ENCODE measurements around the gene INTS1. TPM values are rescaled to one million over a fixed set of nuclear protein-coding genes. Genes with fewer than 3 reads are reported as not detected.

Gene INTS1
- total and polyA plus RNA-seq, 2 of the 4 experiments (the other 2 are of a cell fraction), result 9.3 to 40.1 TPM

DNA sequence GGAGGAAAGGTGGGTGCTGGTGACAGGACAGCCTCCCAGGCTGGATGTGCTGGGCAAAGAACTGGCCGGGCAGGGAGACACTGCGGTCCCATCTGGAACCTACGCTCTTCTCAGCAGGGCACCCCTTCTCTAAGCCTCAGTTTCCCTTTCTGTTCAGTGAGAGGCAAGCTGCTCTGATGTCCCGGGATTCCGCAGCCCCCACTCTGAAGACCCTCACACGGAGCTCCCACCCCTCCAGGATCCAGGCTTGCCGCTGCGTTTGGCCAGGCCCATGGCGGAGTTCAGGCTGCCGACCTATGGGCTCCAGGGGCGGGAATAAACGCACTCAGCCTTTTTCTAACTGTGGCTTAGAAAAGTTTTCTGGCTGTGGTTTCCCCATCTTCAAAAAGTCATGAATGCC lies 10.2 kb upstream of the INTS1 start:
- no peaks in the 10 kb centered on the region for H4K20me1 ChIP-seq (ENCODE audit: insufficient read depth, low read length)
- no peaks in the 10 kb centered on the region for H3K9me1 ChIP-seq (ENCODE audit: insufficient read depth, low read length)
- H2BK5ac ChIP-seq (ENCODE audit: low read depth, low read length, poor library complexity, severe bottlenecking), result no peak overlapping the region
- BruUV-seq (replicated peaks), result no TSS peak
- no peak overlapping the region for H2AK5ac ChIP-seq (ENCODE audit: low read depth, low read length)
- dilution Hi-C loops (cut with HindIII; ENCODE audit: low sequenced_read_pairs, unreplicated experiment) (no loop called here), in situ Hi-C loops (cut with MboI; ENCODE audit: low sequenced_read_pairs) (no loop called here), intact Hi-C loops (cut with micrococcal nuclease) (no loop called here)
- H2BK15ac ChIP-seq (ENCODE audit: low read depth, low read length), result no peak overlapping the region
- H3K56ac ChIP-seq (ENCODE audit: extremely low read depth, insufficient read depth, low read length), result no peak overlapping the region
- H2BK120ac ChIP-seq (ENCODE audit: low read depth, low read length), result no peak overlapping the region; the same call in 1 of the 2 replicates
- H3K27me3 ChIP-seq (ENCODE audit: control insufficient read depth, insufficient read depth, low read length), result no peaks in the 10 kb centered on the region
- no peak overlapping the region for H3K9ac ChIP-seq (ENCODE audit: low read depth, low read length)
- H3K23ac ChIP-seq (ENCODE audit: low read depth, low read length), result no peak overlapping the region
- H4K5ac ChIP-seq (ENCODE audit: low read depth, low read length), result no peak overlapping the region
- no peaks in the 10 kb centered on the region for H3K36me3 ChIP-seq (ENCODE audit: control insufficient read depth, insufficient read depth, low read length)
- POLR2A ChIA-PET (ENCODE audit: unreplicated experiment), result no interaction called here
- H4K8ac ChIP-seq (ENCODE audit: low read depth in 2 of 2, low read length in 2 of 2), result no peak overlapping the region
- CTCF ChIA-PET, result no interaction called here
- peaks cover 7% of the 10 kb centered on the region for H3K4me1 ChIP-seq (ENCODE audit: control insufficient read depth, insufficient read depth, low read length)
- no peak overlapping the region for H2AFZ ChIP-seq (replicated peaks; ENCODE audit: low read length, poor library complexity)
- no peak overlapping the region for H2BK20ac ChIP-seq (ENCODE audit: low read depth, low read length)
- no peak overlapping the region for H3K4me3 ChIP-seq (ENCODE audit: insufficient read depth, low read depth, low read length)
- H3K79me1 ChIP-seq (ENCODE audit: low read depth in 1 of 2, low read length in 2 of 2), result no peaks in the 10 kb centered on the region
- no peak for DNase-seq
- no peak overlapping the region for H4K91ac ChIP-seq (ENCODE audit: insufficient read depth, low read depth, low read length)
- H3K18ac ChIP-seq (ENCODE audit: low read depth, low read length), result no peak overlapping the region
- no peak for ATAC-seq (ENCODE audit: low read depth)
- WGBS, 2 experiments (ENCODE audit: extremely low coverage in 2 of 2, insufficient read length in 1 of 2), result 84% methylated on average over 8 of the region's 12 CpGs; no CpG with 5 or more reads in 1 of the 2 experiments
- peak overlapping the region; percentile 5 for H2AK9ac ChIP-seq (replicated peaks; ENCODE audit: low read depth, low read length, poor library complexity)
- H3K14ac ChIP-seq (replicated peaks; ENCODE audit: low read depth, low read length), result no peak overlapping the region
- H3K9me3 ChIP-seq (ENCODE audit: control insufficient read depth, insufficient read depth, low read length), result peaks cover 7% of the 10 kb centered on the region
- TF ChIP-seq CHD1 (IDR thresholded peaks at IDR 0.05; ENCODE audit: low read depth, low read length), result no peak
- no peak for TF ChIP-seq CEBPB (IDR thresholded peaks at IDR 0.05; ENCODE audit: low read depth, low read length)
- no peak for TF ChIP-seq SMC3 (IDR thresholded peaks at IDR 0.05; ENCODE audit: low read depth, low read length)
- no peak for TF ChIP-seq POLR2A (IDR thresholded peaks at IDR 0.05; ENCODE audit: low read depth, low read length)
- TF ChIP-seq, protein P1, sequence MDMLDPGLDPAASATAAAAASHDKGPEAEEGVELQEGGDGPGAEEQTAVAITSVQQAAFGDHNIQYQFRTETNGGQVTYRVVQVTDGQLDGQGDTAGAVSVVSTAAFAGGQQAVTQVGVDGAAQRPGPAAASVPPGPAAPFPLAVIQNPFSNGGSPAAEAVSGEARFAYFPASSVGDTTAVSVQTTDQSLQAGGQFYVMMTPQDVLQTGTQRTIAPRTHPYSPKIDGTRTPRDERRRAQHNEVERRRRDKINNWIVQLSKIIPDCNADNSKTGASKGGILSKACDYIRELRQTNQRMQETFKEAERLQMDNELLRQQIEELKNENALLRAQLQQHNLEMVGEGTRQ (IDR thresholded peaks at IDR 0.05; ENCODE audit: low read depth, low read length), result no peak
- TF ChIP-seq MXI1 (IDR thresholded peaks at IDR 0.05; ENCODE audit: borderline replicate concordance, low read depth, low read length), result no peak
- TF ChIP-seq, protein P2, sequence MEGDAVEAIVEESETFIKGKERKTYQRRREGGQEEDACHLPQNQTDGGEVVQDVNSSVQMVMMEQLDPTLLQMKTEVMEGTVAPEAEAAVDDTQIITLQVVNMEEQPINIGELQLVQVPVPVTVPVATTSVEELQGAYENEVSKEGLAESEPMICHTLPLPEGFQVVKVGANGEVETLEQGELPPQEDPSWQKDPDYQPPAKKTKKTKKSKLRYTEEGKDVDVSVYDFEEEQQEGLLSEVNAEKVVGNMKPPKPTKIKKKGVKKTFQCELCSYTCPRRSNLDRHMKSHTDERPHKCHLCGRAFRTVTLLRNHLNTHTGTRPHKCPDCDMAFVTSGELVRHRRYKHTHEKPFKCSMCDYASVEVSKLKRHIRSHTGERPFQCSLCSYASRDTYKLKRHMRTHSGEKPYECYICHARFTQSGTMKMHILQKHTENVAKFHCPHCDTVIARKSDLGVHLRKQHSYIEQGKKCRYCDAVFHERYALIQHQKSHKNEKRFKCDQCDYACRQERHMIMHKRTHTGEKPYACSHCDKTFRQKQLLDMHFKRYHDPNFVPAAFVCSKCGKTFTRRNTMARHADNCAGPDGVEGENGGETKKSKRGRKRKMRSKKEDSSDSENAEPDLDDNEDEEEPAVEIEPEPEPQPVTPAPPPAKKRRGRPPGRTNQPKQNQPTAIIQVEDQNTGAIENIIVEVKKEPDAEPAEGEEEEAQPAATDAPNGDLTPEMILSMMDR (conservative IDR thresholded peaks at IDR 0.05; ENCODE audit: low read depth, low read length), result no peak
- TF ChIP-seq BHLHE40 (IDR thresholded peaks at IDR 0.05; ENCODE audit: low read depth, low read length), result no peak
- TF ChIP-seq RAD21 (IDR thresholded peaks at IDR 0.05; ENCODE audit: low read length), result no peak
- no peak for TF ChIP-seq MAFK (IDR thresholded peaks at IDR 0.05; ENCODE audit: low read depth, low read length)
- TF ChIP-seq NFE2L2 (IDR thresholded peaks at IDR 0.05; ENCODE audit: low read depth, low read length), result no peak
- TF ChIP-seq MAZ (IDR thresholded peaks at IDR 0.05; ENCODE audit: borderline replicate concordance, low read depth, low read length), result no peak
- no peak for TF ChIP-seq RCOR1 (IDR thresholded peaks at IDR 0.05; ENCODE audit: insufficient replicate concordance, low read length)
- TF ChIP-seq RFX5 (IDR thresholded peaks at IDR 0.05; ENCODE audit: low read depth, low read length), result no peak
- no peak for TF ChIP-seq FOS (IDR thresholded peaks at IDR 0.05; ENCODE audit: low read depth, low read length)
- TF ChIP-seq, protein P3, sequence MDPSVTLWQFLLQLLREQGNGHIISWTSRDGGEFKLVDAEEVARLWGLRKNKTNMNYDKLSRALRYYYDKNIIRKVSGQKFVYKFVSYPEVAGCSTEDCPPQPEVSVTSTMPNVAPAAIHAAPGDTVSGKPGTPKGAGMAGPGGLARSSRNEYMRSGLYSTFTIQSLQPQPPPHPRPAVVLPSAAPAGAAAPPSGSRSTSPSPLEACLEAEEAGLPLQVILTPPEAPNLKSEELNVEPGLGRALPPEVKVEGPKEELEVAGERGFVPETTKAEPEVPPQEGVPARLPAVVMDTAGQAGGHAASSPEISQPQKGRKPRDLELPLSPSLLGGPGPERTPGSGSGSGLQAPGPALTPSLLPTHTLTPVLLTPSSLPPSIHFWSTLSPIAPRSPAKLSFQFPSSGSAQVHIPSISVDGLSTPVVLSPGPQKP (IDR thresholded peaks at IDR 0.05; ENCODE audit: borderline replicate concordance, low read depth, low read length), result no peak
- H3K27ac ChIP-seq (ENCODE audit: insufficient read depth, low read length), result no peak overlapping the region
- H3K4ac ChIP-seq (ENCODE audit: low read depth, low read length), result no peak overlapping the region
- H3K4me2 ChIP-seq (ENCODE audit: low read depth, low read length), result no peak overlapping the region

Data from IMR-90 (cell line).